Stimulated activated CD4-positive, alpha-beta T cell treated with anti-CD3 and anti-CD28 coated beads, Interleukin-12 subunit alpha, Interleukin-12 subunit beta, amount 100 ng/mL, for 24 hours (primary cell): ENCODE measurements around the gene ZBTB46.
A peak's percentile ranks its signal among the peaks of the same experiment; 100 is the strongest.
"Not testable (repeated sequence)": the region's sequence is repeated elsewhere in the genome, so short reads cannot be mapped to it uniquely, and the experiment has no call there.

Experiments used
- DNase-seq, 2 experiments: peaks; one replicate each; pipeline ENCODE4 v3.0.0-alpha.2; 2020; ENCODE audit warnings: low read depth in 2 of 2

The ZBTB46 gene

DNA sequence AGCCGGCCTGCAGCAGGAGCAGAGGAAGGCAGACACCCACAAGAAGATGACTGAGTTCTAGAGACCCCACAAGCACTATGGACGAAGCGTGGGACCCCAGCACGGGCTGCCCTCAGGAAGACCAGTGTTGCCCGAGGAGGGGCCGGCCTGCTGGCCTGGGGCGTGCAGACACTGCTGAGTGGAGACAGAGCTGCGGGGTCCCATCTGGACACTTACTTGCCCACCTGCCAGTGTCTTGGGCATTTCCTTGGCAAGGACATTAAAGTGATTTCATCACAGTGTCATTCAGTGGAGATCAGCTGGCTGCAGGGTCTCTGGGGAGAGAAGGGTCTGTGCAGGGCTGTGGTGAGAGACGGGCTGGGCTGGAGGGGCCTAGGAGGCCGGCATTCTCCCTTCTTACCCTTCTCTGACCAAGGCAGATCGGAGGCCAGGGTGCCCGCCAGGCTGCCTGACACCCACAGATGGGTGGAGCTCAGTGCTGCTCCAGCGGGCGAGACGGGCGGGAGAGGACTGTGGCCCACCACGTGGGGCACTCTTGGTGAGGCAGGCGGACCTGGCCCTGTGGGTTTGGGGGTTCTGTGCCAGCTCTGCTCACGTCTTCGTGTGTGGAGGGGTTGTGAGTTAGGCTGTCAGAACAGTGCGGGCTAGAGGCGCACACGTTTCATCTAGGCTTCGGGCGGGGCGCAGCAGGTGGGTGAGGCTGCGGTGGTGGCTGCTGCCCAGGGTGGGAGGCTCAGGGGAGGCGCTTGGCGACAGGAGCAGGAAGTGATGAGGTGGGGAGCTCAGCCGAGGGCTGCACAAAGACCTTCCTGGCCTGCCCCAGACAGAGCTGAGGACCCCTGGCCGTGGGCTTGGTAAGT, 95.0 kb downstream of the ZBTB46 start, which contains the start of gene LIME1:
TSS of gene LIME1 (plus strand) at position 806 of the 860 bp plus-strand sequence. CDS start 886 bp downstream, outside the sequence.
- DNase-seq, result no peak

DNA sequence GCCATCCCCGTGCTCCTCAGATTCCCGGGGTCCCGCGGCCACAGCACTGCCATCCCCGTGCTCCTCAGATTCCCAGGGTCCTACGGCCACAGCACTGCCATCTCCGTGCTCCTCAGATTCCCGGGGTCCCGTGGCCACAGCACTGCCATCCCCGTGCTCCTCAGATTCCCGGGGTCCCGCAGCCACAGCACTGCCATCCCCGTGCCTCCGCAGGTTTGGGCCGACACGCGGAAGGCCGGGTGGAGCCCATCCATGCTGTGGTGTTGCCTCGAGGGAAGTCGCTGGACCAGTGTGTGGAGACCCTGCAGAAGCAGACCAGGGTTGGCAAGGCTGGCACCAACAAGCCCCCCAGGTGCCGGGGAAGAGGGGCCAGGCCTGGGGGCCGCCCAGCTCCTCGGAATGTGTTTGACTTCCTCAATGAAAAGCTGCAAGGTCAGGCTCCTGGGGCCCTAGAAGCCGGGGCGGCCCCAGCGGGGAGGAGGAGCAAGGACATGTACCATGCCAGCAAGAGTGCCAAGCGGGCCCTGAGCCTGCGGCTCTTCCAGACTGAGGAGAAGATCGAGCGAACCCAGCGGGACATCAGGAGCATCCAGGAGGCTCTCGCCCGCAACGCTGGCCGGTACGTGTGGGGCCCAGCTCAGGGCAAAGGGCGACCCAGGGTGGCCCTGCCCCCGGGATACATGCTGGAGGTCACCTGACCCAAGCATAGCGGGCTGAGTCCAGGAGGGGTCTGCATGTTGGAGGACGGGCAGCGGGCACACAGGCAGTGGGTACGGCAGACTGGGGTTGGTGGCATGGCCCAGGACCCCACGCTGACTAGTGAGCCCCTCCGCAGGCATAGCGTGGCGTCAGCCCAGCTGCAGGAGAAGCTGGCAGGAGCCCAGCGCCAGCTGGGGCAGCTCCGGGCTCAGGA, 95.9 kb downstream of the ZBTB46 start:
- DNase-seq, result no peak

DNA sequence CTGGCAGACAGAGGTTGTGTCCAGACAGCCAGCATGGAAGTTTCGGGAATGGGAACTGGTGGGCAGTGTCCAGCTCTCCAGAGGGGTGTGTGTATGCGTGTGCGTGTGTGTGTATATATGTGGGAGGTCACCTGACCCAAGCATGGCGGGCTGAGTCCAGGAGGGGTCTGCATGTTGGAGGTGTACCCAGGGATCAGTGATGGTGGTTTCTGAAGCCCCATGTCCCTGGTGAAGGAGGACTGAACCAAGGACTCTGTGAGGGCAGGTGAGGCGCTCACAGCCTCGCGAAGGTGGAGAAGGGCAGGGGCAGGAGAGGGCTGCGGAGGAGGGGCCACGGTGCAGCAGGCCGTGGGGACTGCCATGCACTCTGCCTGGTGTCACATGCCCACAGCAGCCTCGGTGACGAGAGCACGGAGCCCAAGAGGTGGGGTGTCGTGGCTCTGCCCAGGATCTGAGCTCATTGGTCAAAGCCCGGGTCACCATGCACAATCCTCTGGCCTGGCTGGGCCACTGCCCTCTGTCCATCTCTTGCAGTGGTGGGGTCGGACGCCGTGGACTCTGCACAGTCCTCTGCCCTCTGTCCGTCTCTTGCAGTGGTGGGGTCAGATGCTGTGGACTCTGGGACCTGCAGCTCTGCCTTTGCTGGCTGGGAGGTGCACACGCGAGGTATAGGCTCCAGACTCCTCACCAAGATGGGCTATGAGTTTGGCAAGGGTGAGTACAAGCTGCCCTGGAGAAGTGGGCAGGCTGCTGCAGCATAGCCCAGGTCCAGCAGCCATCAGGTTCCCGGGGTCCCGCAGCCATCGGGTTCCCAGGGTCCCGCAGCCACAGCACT, 96.7 kb downstream of the ZBTB46 start:
- no peak for DNase-seq

DNA sequence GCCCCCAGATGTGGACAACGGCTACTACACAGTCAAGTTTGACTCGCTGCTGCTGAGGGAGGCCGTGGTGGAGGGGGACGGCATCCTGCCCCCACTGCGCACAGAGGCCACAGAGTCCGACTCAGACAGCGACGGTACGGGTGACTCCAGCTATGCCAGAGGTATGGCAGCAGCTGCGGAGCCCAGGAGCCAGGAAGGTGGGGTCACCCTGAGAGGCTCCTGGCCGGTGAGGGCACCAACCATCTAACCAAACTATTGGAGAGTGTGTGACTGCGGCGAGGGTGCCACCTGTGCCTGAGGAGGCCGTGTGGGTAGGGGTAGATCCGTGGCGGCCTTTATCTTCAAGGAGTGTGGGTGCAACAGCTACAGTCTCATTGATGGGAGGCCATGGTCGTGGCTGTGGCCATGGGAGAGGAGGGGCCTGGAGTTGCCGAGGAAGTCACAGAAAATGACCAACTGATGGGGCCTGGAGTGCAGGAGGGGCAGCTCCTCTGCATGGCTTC, 97.4 kb downstream of the ZBTB46 start:
- DNase-seq, result no peak

DNA sequence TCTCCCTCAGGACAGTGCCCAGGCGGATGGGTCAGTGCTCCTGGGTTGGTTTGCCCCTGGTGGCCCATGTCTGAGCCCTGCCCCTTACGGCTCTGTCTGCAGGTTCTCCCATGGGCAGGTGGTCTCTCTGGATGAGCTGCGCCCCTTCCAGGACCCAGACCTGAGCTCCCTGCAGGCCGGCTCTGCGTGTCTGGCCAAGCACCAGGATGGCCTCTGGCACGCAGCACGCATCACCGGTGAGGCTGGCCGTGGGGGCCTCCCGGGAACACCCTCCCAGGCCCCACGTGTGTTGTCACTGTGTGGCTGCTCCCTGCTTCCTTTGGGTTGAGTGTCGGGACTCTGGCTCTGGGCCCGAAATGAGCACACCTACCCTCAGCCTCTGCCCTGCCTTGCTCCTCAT, 97.9 kb downstream of the ZBTB46 start:
- DNase-seq, result no peak

DNA sequence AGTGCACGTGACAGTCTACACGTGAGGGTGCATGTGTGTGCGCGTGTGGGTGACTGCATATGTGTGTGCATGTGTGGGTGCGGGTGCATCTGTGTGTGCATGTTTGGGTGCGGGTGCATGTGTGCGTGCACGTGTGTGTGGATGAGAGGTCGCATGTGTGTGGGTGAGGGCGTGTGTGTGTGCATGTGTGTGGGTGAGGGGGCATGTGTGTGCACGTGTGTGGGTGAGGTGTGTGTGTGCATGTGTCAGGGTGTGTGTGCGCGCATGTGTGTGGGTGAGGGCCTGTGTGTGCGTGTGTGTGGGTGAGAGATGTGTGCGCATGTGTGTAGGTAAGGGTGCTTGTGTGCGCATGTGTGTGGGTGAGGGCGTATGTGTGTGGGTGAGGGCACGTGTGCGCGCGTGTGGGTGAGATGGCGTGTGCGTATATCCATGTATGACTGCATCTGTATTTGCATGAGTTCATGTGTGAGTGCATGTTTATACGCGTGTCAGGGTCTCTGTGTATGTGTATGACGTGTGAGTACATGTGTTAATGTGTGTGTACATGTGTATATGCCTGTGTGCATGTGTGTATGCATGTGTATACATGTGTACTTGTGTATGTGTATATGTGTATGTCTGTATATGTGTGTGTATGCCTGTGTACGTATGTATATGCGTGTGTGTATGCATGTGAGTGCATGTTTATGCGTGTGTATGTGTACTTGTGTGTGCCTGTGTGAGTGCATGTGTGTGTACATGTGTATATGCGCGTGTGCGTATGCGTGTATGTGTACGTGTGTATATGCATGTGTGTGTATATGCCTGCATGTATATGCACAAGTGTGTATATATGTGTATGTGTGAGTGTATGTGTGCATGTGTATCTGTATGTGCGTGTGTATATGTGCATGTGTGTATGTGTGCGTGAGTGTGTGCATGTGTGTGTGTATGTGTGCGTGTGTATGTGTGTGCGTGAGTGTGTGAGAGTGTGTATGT, 98.7 kb downstream of the ZBTB46 start:
- DNase-seq, result no peak

DNA sequence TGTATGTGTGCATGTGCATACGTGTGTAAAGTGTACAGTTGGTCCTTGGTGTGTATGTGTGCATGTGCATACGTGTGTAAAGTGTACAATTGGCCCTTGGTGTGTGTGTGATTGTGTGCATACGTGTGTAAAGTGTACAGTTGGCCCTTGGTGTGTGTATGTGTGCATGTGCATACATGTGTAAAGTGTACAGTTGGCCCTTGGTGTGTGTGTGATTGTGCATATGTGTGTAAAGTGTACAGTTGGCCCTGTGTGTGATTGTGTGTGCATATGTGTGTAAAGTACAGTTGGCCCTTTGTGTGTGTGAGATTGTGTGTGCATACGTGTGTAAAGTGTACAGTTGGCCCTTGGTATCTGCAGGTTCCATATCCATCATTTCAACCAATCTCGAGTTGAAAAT, 99.7 kb downstream of the ZBTB46 start:
- no peak for DNase-seq

DNA sequence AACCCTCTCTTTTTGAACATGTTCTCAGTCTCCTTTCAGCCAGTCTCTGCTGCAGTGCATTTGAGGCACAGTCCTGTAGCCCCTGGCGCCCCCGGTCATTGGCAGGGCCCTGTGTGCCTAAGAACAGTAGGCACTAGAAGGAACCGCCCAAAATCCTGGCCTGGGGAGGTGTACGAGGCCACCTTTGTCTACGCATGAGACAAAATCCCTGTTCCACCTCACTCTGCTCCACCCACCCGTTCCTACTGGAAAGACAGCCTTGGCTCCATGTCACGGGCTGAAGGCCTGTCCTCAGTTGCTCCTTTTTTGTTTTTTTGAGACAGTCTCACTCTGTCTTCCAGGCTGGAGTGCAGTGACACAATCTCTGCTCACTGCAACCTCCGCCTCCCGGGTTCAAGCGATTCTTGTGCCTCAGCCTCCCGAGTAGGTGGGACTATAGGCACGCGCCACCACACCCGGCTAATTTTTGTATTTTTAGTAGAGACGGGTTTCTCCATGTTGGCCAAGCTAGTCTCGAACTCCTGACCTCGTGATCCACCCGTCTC, 100.8 kb downstream of the ZBTB46 start:
- DNase-seq, result not testable (repeated sequence)

DNA sequence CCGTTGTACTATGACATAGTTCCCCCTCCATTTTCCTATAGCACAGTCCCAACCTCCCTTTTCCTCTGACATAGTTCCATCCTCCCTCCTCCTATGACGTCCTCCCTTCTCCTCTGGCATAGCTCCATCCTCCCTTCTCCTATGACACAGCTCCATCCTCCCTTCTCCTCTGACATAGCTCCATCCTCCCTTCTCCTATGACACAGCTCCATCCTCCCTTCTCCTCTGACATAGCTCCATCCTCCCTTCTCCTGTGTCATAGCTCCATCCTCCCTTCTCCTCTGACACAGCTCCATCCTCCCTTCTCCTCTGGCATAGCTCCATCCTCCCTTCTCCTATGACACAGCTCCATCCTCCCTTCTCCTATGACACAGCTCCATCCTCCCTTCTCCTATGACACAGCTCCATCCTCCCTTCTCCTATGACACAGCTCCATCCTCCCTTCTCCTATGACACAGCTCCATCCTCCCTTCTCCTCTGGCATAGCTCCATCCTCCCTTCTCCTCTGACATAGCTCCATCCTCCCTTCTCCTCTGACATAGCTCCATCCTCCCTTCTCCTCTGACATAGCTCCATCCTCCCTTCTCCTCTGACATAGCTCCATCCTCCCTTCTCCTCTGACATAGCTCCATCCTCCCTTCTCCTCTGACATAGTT, 108.0 kb downstream of the ZBTB46 start:
- not testable (repeated sequence) for DNase-seq

DNA sequence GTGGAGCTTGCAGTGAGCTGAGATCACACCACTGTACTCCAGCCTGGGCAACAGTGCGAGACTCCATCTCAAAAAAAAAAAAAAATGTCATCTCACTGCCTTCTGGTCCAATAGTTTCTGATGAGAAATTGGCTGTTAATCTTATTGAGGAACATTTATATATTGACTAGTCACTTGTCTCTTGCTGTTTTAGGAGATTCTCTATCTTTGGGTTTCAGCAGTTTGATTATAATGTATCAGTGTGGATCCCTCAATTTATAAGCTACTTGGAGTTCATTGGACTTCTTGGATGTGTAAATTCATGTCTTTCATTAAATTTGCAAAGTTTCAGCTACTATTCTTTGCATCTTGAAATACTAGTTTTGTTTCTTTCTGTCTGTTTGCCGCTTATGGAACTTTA, 112.1 kb downstream of the ZBTB46 start:
- no peak for DNase-seq

DNA sequence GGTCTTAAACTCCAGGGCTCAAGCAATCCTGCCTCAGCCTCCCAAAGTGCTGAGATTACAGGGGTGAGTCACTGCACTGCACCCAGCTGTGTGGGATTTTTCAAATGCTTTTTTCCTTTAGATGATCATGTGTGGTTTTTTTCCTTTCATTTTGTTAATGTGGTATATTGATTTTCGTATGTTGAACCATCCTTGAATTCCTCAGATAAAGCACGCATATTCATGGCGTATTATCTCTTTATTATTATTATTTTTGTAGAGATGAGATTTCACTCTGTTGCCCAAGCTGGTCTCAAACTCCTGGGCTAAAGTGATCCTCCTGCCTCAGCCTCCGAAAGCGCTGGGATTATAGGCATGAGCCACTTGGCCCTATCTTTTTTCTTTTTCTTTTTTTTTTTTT, 116.2 kb downstream of the ZBTB46 start:
- DNase-seq, result no peak

DNA sequence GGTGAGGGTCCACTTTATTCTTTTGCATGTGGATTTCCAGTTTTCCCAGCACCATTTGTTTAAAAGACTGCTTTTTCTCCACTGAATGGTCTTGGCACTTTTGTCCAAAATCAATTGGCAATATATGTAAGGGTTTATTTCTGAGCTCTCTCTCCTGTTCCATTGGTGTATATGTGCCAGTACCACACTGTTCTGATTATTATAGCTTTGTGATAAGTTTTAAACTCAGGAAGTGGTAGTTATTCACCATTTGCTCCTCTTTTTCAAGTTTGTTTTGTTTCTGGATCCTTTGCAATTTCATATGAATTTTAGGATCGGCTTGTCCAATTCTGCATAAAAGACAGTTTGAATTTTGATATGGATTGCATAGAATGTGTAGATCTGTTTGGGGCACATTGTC, 118.9 kb downstream of the ZBTB46 start:
- no peak for DNase-seq

DNA sequence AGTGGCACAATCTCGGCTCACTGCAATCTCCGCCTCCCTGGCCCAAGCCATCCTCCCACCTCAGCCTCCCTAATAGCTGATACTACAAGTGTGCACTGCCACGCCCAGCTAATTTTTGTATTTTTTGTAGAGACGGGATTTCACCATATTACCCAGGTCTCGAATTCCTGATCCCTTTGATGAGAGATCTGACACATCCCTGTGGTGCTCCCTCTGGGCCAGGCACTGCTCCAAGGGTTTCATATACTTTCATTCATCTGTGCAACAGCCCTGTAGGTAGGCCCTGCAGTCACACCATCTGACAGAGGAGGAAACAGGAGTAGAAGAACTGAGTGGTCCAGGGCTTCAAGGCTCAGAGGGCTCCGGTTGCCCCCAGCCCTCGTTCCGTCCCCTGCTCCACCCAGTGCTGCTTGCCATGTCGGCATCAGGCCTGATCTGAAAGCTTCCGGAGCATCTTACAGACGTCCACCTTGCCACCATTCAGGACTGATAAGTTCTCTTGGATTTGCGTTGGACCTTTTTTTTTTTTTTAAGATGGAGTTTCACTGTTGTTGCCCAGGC, 119.9 kb downstream of the ZBTB46 start:
- DNase-seq, result no peak

DNA sequence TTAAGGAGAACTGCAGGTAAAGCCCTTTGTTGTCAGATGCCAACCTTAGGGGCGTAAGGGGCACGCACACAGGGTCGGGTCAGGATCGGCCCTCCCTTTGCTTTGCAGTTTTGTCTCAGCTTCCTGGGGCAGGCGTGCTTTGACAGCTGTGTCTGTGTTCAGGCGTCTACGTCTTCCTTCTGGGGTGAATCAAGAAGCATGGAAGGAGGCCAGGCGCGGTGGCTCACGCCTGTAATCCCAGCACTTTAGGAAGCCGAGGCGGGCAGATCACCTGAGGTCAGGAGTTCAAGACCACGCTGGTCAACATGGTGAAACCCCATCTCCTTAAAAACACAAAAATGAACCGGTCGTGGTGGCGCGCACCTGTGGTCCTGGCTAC, 121.9 kb downstream of the ZBTB46 start:
- DNase-seq, result no peak

DNA sequence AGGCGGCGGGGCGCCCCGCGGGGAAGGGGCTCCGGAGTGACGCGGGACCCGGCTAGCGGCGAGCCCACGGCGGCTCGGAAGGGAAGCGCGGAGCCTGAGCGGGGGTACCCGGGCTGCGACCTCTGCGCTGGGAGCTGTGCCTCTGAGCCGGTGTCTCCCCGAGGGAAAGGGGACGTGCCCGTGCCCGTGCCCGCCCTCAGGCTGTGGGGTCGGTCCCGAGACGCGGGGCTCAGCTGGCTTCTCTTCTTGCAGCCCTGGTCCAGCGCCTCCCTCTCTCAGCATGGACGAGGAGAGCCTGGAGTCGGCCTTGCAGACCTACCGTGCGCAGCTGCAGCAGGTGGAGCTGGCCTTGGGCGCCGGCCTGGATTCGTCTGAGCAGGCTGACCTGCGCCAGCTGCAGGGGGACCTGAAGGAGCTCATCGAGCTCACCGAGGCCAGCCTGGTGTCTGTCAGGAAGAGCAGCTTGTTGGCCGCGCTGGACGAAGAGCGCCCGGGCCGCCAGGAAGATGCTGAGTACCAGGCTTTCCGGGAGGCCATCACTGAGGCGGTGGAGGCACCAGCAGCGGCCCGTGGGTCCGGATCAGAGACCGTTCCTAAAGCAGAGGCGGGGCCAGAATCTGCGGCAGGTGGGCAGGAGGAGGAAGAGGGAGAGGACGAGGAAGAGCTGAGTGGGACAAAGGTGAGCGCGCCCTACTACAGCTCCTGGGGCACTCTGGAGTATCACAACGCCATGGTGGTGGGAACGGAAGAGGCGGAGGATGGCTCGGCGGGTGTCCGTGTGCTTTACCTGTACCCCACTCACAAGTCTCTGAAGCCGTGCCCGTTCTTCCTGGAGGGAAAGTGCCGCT, 122.5 kb downstream of the ZBTB46 start:
- DNase-seq, result no peak

DNA sequence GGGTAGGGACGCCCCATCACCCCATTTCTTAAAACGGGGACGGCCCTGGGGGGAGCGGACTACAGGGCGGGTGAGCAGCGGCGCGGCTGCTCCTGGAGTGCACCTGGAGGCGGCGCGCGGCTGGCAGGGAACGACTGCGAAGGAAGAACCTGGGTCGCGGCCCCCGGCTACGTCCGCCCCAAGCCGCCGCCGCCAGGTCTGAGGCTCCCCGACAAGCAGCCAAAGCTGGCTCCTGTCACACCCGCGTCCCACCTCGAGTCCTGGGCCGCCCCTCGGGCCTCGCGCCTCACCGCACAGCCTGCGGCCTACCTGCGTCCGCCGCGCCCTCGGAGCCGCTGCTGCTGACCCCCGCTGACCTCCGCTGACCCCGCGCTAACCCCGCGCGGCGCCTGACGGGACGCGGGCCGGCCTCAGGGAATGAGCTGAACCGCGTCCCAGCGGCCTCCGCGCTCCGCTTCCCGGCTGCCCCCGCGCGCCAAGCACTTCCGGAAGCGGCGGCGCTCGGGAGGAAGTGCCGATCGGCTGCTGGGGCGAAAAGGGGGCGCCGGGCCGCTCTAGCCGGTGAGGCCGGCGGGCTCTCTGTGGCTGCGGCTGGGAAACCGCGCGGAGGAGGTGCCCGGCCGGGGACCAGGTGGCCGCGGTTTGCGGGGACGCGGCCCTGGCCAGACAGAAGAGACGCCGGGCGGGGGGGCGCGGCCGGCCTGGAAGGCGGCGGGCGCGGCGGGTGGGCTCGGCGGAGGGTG, 123.3 kb downstream of the ZBTB46 start, which contains the start of the genes ARFRP1 and ZGPAT:
TSS of gene ARFRP1 (minus strand) at position 419 of the 743 bp plus-strand sequence. CDS start 885 bp downstream, outside the sequence.
TSS of gene ZGPAT (plus strand) at position 482 of the 743 bp plus-strand sequence. CDS start 542 bp downstream, outside the sequence.
- peak; percentile 75 to 82 for DNase-seq
